ENCODE data around the gene TEX22. TPM values are rescaled to one million over a fixed set of nuclear protein-coding genes. Genes with fewer than 3 reads are reported as not detected.

The TEX22 gene
- total RNA-seq, 1 experiment from 2014 or later = 0.04 TPM

GRCh38 chr14:105456736-105457617 lies 58.6 kb downstream of the TEX22 start:
- DNase-seq (ENCODE audit: low spot score) = no peak

GRCh38 chr14:105458010-105458409 lies 59.7 kb downstream of the TEX22 start:
- no peak for DNase-seq (ENCODE audit: low spot score)

- no peak for DNase-seq (ENCODE audit: low spot score)
These were observed 60.2 kb downstream of the TEX22 start for GRCh38 chr14:105458571-105458970.

GRCh38 chr14:105460116-105460515 lies 61.8 kb downstream of the TEX22 start:
- no peak for DNase-seq (ENCODE audit: low spot score)

- DNase-seq (ENCODE audit: low spot score) = no peak
These were observed 62.3 kb downstream of the TEX22 start for GRCh38 chr14:105460616-105461015.

GRCh38 chr14:105461903-105462302 lies 63.6 kb downstream of the TEX22 start:
- no peak for DNase-seq (ENCODE audit: low spot score)

Other genes with a start within 250 kb of the TEX22 start
- 0.48 TPM in 1 of 2 replicates, not detected in the other for gene JAG2, start 229.8 kb upstream of the TEX22 start, total RNA-seq (2014; rRNA removed; shearing (Covaris generic))
- gene NUDT14, start 217.2 kb upstream of the TEX22 start, total RNA-seq (2014; rRNA removed; shearing (Covaris generic)) = 18.0 and 19.8 TPM in 2 replicates
- 16.8 and 19.4 TPM in 2 replicates for gene BTBD6, start 150.0 kb upstream of the TEX22 start, total RNA-seq (2014; rRNA removed; shearing (Covaris generic))
- 12.6 and 13.6 TPM in 2 replicates for gene BRF1, start 97.5 kb upstream of the TEX22 start, total RNA-seq (2014; rRNA removed; shearing (Covaris generic))
- gene PACS2, start 83.8 kb upstream of the TEX22 start, total RNA-seq (2014; rRNA removed; shearing (Covaris generic)) = 12.6 and 14.4 TPM in 2 replicates
- gene MTA1, start 21.3 kb downstream of the TEX22 start, total RNA-seq (2014; rRNA removed; shearing (Covaris generic)) = 17.2 and 24.0 TPM in 2 replicates
- 16.2 and 26.9 TPM in 2 replicates for gene CRIP2, start 76.3 kb downstream of the TEX22 start, total RNA-seq (2014; rRNA removed; shearing (Covaris generic))
- gene CRIP1, start 88.3 kb downstream of the TEX22 start, total RNA-seq (2014; rRNA removed; shearing (Covaris generic)) = not detected in 2 replicates
- gene TEDC1, start 92.7 kb downstream of the TEX22 start, total RNA-seq (2014; rRNA removed; shearing (Covaris generic)) = 15.4 and 17.3 TPM in 2 replicates
- 1.6 and 2.5 TPM in 2 replicates for gene TMEM121, start 128.0 kb downstream of the TEX22 start, total RNA-seq (2014; rRNA removed; shearing (Covaris generic))

Measured in H4 (cell line).